ENCODE results near the gene PRKRIP1.
"Not testable (repeated sequence)": the region's sequence is repeated elsewhere in the genome, so short reads cannot be mapped to it uniquely, and the experiment has no call there.

The PRKRIP1 gene, protein sequence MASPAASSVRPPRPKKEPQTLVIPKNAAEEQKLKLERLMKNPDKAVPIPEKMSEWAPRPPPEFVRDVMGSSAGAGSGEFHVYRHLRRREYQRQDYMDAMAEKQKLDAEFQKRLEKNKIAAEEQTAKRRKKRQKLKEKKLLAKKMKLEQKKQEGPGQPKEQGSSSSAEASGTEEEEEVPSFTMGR

DNA sequence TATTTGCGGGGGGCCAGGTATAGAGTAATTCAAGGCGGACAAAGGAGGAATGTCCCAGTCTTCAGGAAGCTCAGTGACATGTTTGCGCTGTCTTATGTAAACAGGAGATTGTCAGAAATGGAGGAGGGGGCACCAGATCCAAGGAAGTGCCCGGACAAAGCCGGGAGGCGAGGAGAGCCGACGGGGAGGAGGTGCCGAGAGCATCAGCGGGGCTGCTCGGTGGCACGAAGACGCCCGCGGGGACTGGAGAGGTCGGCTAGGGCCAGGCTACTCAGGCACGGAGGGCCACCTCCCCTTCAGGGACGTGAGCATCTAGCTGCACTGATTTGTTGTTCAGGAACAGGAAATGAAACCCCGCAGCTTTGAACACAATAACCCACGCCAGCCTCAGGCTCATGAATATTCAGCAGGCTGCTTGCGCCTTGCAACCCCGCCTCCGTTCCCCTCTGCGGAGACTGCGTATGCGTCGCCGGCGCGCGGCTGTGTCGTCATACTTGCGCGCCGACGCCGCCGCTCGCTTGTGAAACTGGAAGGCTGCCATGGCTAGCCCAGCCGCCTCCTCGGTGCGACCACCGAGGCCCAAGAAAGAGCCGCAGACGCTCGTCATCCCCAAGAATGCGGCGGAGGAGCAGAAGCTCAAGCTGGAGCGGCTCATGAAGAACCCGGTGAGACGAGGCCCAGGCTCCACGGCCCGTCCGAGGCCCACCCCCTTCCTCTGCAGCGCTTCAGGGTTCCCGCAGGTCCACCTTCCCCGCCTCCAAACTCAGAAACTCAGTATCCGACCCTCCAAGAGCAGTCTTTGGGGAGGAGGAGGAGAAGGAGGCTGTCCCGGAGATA lies at the start of gene PRKRIP1:
TSS of gene PRKRIP1 (plus strand) at position 491 of the 837 bp plus-strand sequence. CDS start at position 540, 49 bp downstream.
- peak; percentile 92 for DNase-seq

DNA sequence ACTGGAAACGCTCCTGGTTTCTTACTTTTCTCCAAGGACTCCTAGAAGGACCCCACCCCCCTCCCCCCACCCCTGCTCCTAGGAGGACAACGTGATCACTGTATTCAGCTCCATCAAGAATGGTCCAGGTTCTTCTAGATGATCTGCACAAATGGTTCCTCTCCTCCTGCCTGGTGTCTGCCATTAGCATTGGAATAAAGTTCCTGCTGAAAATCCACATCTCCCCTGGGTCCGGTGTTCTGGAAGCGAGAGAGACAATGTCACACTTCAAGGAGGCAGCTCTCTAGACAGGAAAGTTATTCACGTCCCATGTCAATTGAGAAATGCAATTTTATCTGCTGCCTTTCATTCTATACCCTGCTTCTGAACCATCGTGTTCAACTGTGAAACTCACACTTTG lies 49.2 kb upstream of the PRKRIP1 start:
- DNase-seq, result not testable (repeated sequence)

DNA sequence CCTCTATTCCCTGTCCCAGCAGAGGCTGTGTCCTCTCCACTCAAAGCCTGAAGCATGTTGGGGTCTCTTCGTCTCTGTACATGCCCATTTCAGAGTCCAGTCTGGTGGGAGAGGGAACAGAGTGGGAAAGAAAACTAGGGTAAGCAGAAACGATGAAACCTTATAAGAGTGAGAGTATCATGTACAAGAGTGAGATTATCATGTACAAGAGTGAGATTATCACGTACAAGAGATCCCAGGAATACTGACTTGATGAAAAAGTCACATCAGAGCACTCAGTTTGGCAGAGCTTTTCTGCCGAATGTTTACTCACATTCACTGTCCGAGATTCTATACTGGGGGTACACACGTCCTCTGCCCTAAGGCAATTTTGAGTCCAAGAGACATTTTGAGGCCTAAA lies 39.8 kb upstream of the PRKRIP1 start, which contains the start of gene SPDYE6:
TSS of gene SPDYE6 (minus strand) at position 101 of the 400 bp plus-strand sequence. CDS start 421 bp downstream, outside the sequence.
- not testable (repeated sequence) for DNase-seq

- DNase-seq, result peak; percentile 97
Observed at GRCh38 chr7:102363549-102364393, 32.4 kb upstream of the PRKRIP1 start.

GRCh38 chr7:102364394-102364886 lies 31.7 kb upstream of the PRKRIP1 start:
- peak; percentile 7 for DNase-seq

DNA sequence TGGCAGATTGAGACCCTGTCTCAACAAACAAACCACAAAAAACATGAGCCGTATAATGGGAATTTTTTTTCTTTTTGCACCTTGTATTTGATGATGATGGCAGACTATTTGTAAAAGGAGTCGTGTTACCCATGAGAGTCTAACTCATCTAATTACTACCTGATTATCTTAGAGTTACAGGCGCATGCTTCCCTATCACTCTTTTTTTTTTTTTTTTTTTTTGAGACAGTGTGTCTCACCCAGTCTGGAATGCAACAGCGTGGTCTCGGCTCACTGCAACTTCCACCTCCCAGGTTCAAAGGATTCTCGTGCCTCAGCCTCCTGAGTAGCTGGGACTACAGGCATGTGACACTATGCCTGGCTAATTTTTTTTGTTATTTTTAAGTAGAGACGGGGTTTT lies 30.8 kb upstream of the PRKRIP1 start:
- DNase-seq, result not testable (repeated sequence)

GRCh38 chr7:102370038-102370437 lies 26.1 kb upstream of the PRKRIP1 start:
- DNase-seq, result not testable (repeated sequence)

GRCh38 chr7:102372796-102373195 lies 23.4 kb upstream of the PRKRIP1 start:
- not testable (repeated sequence) for DNase-seq

- no peak for DNase-seq
Observed at GRCh38 chr7:102376964-102377466, 19.1 kb upstream of the PRKRIP1 start.

- not testable (repeated sequence) for DNase-seq
Observed at GRCh38 chr7:102380837-102381236, 15.3 kb upstream of the PRKRIP1 start.

DNA sequence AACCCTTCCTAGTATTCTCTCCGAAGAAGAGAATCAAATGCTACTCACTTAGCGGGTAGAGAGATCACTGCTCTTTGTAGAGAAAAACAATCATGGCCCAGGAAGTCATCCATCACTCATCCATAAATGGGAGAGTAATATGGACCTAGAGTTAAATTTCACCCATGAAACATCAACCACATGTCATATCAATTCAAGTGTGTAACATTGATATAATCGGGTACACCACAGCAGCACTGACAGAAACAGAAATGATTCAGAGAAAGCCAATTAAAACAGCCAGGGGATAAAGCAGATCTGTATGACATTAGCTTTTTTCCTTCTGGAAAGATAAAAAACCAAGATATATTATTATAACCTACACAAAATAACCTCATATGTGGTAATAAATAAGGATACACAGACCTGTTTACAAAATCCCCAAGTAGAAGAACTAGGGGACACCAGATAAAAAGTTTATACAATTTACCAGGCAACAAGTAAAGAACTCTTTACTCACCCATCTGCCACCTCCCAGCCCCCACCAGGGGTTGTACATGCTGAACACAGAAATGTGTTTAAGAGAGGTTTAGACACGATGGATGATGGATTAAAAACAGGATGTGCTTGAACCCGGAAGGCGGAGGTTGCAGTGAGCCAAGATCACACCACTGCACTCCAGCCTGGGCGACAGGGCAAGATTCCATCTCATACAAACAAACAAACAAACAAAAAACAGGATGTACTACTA lies 14.3 kb upstream of the PRKRIP1 start:
- not testable (repeated sequence) for DNase-seq

- DNase-seq, result no peak
Observed at GRCh38 chr7:102387064-102387463, 9.1 kb upstream of the PRKRIP1 start.

GRCh38 chr7:102389810-102390209 lies 6.4 kb upstream of the PRKRIP1 start:
- DNase-seq, result no peak

DNA sequence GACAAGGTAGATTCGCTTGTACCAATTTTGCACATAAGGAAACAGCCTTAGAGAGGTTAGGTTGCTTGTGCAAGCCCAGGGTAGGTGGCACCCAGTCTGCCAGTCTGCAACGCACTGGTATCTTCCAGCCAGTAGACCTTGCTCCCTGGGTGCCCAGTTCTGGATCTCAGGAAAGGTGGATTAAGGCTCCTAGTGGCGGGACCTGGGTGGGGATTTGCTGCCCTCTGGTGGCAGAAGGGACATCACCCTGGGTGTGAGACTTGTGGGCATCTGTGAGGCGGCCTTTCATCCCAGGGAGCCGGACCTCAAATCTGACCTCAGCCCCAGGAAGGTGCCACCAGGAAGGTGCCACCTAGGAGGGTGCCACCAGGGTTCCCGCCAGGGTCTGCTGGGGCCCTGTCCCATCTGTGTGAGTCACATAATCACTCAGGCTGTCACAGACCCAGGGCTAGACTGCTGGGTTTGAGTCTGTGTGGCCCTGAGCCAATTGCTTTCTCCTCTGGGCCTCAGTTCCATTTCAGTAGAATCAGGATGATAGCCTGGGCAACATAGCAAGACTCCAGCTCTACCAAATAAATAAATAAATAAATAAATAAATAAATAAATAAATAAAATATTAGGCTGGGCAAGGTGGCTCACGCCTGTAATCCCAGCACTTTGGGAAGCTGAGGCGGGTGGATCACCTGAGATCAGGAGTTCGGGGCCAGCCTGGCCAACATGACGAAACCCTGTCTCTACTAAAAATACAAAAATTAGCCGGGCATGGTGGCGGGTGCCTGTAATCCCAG lies 5.3 kb upstream of the PRKRIP1 start:
- DNase-seq, result peak; percentile 77

GRCh38 chr7:102392330-102392729 lies 3.8 kb upstream of the PRKRIP1 start:
- no peak for DNase-seq

DNA sequence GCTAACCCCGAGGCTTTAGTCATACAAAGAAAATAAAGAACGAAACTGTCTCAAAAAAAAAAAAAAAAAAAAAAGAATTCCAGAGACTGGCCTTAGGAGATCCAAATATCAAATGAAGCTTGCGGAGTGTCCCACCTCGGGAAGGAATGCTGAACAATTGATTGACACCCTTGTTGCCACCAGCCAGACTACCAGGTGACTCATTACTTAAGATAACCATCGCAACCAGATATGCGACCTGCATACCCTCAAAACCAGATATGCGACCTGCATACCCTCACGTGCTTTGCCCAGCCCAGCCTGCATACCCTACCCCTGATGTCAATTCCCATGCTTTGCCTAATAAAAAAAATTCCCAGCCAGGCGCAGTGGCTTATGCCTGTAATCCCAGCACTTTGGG lies 2.7 kb upstream of the PRKRIP1 start:
- no peak for DNase-seq

GRCh38 chr7:102395592-102395872 lies 631 bp upstream of the PRKRIP1 start:
- no peak for DNase-seq

DNA sequence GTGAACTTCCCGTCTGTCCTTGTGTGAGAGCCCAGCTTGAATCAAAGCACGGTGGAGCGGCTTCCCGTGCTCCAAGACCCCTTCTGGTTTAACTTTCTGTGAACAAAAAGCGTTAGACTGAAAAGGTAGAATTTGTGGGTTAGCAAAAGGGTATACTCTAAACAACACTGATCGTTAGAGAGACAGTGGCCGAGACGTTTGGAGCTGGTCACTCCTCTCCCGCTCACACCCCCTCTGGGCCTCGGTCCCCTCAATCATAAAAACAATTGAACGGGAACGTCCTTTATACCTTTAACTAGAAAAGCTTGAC lies 502 bp downstream of the PRKRIP1 start:
- DNase-seq, result no peak

- no peak for DNase-seq
Observed at GRCh38 chr7:102398543-102398942, 2.4 kb downstream of the PRKRIP1 start.

GRCh38 chr7:102400360-102400759 lies 4.2 kb downstream of the PRKRIP1 start:
- no peak for DNase-seq

DNA sequence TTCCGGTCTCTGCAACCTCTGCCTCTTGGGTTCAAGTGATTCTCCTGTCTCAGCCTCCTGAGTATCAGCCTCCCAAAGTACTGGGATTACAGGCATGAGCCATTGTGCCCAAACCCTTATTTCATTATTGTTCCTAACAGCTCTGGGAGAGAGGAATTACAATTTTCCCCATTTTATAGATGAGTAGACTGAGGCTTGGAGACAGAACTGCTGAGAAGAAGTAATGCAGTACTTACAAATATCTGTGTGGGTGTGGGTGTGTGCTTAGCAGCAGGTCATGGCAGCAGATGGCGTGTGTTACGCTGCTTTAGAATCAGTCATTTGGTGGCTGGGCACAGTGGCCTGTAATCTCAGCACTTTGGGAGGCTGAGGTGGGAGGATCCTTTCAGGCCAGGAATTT lies 7.4 kb downstream of the PRKRIP1 start:
- DNase-seq, result no peak
